ENCODE measurements around the gene SNX9.

DNA sequence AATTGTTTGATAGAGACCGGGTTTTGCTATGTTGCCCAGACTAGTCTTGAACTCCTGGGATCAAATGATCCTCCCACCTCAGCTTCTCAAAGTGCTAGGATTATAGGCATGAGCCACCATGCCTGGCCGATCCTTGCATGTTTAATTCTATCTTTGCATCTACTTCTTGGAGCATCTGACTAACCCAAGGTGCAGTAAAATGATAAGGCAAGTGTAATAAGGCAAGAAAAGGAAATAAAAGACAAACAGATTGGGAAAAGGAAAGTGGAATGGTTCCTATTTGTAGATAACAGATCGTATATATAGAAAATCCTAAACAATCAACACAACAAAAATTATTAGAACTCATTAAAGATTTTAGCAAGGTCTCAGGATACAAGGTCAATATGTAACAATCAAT lies 36.8 kb upstream of the SNX9 start:
- TF ChIP-seq, protein P1, sequence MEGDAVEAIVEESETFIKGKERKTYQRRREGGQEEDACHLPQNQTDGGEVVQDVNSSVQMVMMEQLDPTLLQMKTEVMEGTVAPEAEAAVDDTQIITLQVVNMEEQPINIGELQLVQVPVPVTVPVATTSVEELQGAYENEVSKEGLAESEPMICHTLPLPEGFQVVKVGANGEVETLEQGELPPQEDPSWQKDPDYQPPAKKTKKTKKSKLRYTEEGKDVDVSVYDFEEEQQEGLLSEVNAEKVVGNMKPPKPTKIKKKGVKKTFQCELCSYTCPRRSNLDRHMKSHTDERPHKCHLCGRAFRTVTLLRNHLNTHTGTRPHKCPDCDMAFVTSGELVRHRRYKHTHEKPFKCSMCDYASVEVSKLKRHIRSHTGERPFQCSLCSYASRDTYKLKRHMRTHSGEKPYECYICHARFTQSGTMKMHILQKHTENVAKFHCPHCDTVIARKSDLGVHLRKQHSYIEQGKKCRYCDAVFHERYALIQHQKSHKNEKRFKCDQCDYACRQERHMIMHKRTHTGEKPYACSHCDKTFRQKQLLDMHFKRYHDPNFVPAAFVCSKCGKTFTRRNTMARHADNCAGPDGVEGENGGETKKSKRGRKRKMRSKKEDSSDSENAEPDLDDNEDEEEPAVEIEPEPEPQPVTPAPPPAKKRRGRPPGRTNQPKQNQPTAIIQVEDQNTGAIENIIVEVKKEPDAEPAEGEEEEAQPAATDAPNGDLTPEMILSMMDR (tag by site-specific recombination; IDR thresholded peaks at IDR 0.05), result no peak
- TF ChIP-seq ZNF133 (tag by site-specific recombination; IDR thresholded peaks at IDR 0.05), result no peak
- TF ChIP-seq ZNF10 (tag by site-specific recombination; IDR thresholded peaks at IDR 0.05), result no peak
- TF ChIP-seq YY1 (tag by site-specific recombination; IDR thresholded peaks at IDR 0.05), result no peak

Measured in HEK293 (cell line).